DMS53 (cell line): Measurements from ENCODE around the gene ZNF83.
"Not testable (repeated sequence)": the region's sequence is repeated elsewhere in the genome, so short reads cannot be mapped to it uniquely, and the experiment has no call there.

Experiments
- DNase-seq: peaks from one replicate; lab custom pipeline; 2025; lab: John Stamatoyannopoulos, UW

Gene ZNF83

DNA sequence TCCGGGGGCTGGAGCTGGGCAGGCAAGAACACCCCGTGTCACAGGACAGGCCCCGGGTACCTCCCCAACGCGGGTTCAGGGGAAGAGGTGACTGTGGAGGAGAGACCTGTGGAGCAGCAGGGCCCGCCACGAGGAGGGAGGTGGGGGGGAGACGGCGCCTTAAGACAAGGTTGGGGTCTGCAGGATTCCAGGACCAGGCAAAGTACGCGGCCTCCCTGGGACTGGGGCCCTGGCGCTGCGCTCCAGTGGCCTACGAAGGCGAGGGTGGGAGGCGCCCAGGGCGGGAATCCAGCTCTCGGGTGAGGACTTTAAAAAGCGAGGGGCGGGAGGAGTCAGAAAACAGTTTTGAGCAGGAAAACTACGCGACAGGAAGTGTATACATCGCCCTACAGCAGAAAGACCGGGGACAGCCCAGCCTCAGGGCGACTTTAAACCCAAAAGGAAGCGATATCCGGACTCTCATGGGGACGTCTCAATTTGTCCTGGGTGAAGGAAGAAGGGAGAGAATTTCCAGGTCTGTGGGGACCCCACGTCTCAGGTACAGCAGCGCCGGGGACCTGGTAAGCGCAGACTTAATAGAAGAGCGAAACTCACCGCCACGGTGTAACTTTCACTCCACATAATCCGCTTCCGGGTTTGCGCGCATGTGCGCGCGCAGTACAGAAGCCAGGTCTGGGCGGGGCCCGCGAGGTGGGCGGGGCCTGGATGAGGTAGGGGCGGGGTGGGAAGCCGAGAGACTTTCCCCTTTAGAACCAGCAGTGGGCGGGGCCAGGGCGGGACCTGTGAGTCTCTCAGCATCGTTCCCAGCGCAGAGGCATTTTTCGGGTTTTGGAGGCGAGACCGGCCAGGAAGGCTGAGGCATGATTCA, at the start of gene ZNF83:
ZNF83 (minus strand) TSS at position 638 of the 868 bp plus-strand sequence.
- DNase-seq: peak; percentile 97

DNA sequence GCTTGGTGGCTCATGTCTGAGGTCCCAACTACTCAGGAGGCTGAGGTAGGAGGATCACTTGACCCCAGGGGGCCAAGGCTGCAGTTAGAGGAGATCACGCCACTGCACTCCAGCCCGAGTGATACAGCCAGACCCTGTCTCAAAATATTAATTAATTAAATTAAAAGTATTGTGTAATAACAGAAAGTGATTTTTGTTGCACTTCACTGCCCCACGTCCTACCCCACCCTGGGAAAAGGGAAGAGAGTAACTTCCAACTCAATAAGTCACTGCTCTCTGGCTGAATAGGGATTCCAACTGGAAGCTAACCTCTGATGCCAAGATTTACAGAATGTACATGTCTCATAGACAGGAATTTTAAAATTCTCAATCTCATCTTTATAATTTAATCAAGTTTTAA, 49.5 kb upstream of the ZNF83 start:
- no peak for DNase-seq

DNA sequence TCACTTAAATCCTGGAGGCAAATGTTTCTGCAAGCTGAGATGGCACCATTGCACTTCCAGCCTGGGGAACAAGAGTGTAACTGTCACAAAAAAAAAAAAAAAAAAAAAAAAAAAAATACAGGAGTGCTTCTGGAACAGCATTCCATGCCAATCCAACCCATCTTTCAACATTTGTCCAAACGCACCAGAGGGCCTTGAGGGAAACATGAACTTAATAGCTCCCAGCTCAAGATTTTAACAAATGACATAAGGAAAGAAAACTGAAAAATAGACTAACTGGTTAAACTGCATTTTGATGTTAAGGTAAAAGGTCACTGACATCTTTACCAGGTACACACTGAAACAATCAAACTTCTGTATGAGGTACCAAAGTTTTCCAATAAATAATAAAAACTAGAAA, 47.7 kb upstream of the ZNF83 start:
- DNase-seq: no peak

DNA sequence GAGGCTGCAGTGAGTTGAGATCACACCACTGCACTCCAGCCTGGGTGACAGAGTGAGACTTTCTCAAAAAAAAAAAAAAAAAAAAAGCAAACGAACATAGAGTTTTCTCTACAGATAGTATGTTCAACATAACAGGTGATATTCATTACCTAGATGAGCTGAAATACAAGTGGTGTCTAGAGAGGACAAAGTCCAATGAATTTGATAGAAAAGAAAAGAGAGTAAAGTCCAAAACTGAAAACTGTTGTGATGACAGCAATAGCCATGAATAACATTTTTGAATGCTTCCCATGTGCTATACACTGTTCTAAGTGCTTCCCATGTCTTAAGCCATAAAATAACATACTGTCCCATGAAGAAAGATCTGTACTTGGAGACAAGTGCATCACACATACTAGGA, 43.1 kb upstream of the ZNF83 start:
- peak; percentile 4 for DNase-seq

DNA sequence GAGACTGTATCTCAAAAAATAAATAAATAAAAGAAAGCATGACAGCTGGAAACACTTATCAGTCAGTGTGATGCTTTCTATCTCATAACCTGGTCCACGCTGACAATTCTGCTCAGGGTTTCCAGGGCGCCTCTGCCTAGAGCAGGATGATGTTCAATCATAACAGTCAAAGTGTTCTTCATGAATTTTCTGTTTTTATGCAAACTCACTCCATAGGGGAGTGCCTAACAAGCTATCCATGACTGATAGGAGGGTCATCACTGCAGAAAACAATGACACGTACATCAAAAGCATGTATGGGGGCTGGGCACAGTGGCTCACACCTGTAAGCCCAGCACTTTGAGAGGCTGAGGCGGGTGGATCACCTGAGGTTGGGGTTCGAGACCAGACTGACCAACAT, 41.4 kb upstream of the ZNF83 start:
- no peak for DNase-seq

DNA sequence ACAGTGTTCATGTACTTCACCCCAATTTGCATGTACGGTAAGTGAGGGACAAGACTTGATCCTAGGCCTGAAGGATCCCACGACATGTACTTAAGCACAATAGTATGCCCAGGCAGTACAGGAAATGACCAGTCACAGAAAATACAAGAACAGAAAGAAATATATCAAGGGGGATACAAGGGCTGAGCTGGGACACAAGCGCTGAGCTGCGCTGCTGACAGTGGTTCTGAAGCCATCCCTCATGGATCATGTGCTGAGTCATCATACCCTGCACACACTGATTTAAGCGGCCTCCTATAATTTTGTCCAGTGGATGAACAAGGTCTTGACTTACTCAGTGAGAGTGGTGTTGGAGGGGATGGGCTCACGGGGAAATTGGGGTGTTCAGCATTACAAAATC, 37.1 kb upstream of the ZNF83 start:
- not testable (repeated sequence) for DNase-seq

DNA sequence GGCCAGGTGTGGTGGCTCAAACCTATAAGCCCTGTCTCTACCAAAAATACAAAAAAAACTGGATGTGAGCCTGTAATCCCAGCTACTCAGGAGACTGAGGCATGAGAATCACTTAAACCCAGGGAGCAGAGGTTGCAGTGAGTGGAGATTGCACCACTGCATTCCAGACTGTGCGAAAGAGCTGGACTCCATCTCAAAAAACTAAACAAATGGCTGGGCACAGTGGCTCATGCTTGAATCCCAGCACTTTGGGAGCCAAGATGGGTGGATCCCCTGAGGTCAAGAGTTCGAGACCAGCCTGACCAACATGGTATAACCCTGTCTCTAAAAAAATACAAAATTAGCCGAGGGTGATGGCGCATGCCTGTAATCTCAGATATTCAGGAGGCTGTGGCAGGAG, 34.9 kb upstream of the ZNF83 start:
- no peak for DNase-seq

DNA sequence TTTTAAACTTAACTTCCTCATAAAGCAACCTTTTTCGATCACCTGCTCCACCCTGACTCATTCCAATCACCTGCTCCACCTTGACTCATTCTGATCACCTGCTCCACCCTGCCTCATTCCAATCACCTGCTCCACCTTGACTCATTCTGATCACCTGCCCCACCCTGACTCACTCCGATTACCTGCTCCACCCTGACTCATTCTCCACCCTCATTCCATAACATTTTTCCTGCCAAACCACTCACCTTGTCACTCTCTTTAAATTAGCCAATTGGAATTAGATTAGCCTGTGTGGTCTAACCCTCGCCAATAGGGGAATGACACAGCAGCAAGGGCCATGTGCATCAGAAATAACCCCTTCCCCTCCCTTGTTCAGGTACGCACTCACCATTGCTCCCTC, 31.9 kb upstream of the ZNF83 start:
- DNase-seq: peak; percentile 57

DNA sequence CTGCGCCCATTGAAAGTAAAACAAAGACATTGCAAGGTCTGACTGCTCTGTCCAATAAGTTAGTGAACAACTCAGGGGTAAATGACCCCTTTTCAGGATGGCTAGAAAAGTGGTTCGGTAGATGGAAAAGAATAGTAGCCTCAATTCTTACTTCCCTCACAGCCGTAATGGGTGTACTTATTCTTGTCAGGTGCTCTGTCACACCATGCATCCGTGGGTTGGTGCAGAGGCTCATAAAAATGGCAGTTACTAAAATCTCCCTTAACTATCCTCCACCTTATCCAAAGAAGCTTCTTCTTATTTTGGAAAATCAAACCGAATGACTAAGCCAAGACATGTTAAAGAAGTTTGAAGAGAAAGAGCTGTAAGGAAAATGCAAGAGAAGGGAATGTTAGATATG, 31.4 kb upstream of the ZNF83 start:
- no peak for DNase-seq

DNA sequence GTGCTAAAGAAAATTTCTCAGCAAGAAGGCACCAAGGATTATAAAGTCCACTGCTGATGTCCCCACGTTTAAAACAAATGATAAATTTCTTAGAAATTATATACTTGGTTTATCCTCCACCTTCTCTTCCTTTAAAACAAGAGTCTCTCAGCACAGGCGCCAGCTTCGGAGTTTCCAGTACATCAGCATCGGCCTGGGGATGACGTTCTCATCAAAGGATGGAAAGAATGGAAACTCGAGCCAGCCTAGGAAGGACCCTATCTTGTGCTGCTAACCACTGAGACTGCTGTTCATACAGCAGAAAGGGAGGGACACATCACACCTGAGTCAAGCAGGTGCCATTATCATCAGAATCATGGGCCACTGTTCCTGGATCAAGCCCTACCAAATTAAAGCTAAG, 29.8 kb upstream of the ZNF83 start:
- DNase-seq: no peak

DNA sequence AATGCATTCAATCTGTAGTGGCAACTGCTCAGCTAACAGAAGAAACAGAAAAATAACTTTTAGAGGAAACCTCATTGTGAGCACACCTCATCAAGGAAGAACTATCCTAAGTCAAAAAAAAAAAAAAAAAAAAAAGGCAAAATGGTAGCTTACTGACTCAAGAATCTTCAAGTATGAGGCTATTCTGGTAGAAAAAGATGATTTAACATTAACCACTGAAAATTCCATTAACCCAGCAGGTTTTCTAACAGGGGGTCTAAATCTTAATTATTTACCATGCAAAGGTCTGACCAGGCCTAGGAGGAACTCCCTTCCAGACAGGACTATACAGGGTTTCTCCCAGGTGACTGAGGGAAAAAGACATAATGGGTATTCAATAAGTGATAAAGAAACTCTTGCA, 28.4 kb upstream of the ZNF83 start:
- DNase-seq: no peak

DNA sequence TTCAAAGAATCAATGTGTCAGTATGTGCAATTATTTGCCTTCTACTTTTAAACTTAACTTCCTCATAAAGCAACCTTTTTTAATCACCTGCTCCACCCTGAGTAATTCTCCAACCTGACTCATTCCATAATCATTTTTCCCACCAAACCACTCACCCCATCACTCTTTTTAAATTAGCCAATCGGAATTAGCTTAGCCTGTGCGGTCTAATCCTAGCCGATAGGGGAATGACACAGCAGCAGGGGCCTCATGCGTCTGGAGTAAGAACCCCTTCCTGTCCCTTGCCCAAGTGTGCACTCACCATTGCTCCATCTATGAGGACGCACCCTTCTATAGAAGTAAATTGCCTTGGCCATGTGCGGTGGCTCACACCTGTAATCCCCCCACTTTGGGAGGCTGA, 27.4 kb upstream of the ZNF83 start:
- no peak for DNase-seq

DNA sequence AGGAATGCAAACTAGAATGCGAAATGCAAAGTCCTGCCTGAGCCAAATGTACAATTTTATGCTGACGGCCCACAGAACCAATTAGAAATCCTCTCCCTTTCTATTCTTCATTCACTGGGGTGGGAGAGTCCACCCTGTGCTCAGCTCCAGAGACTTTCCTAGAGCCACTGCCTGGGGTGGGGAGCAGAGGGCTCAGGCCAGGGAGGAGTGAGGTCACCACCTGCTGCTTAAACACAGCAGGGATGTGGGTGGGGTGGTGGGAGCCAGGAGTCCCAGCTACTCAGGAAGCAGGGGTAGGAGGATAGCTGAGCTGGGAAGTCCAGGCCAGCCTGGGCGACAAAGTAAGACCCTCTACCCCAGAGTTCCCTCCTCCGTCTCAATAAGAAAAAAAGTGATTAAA, 26.9 kb upstream of the ZNF83 start:
- no peak for DNase-seq

DNA sequence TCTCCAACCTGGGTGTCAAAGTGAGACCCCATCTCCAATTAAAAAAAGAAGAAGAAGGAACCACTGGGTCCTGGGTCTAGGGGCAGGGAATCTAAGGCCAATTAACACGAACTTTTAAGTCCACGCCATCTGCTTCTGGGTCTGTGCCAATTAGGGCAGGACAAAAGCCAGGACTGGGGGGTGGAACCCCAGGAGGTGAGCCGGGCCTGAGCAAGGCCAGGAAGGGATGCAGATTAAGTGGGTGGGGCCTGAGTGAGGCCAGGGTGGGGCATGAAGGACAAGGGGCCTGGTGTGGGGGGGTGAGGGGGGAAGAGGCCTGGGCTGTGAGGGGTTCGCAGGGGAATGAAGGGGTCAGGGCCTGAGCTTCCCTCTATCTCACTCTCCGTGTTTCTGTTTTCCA, 26.3 kb upstream of the ZNF83 start:
- DNase-seq: no peak

DNA sequence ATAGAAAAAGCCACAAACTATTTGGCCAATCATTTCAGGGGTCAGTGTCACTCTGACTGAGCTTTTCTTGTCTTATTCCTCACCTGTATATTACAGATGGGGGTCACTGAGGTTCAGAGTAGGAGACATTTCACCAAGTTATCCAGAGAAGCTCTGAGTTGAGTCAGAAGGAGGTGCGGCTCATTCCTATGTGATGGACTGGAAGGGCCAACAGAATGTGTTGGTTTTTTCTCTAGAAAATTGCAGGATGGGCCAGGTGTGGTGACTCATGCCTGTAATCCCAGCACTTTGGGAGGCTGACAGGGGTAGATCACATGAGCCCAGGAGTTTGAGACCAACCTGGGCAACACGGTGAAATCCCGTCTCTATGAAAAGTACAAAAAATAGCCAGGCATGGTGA, 24.5 kb upstream of the ZNF83 start:
- peak; percentile 40 for DNase-seq

DNA sequence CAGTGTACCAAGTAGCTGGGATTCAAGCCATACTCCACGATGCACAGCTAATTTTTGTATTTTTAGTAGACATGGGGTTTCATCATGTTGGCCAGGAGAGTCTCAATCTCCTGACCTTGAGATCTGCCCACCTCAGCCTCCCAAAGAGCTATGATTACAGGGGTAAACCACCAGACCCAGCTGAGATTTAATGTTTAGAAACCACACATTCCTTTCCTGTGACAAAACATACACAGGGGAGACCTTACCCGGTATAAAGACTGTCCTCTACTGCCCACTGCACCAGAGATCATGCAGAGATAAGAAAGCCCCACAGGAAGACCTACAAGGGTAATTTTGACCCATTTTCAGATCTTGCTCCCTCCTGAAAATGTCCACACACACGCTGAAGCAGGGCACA, 22.8 kb upstream of the ZNF83 start:
- no peak for DNase-seq

DNA sequence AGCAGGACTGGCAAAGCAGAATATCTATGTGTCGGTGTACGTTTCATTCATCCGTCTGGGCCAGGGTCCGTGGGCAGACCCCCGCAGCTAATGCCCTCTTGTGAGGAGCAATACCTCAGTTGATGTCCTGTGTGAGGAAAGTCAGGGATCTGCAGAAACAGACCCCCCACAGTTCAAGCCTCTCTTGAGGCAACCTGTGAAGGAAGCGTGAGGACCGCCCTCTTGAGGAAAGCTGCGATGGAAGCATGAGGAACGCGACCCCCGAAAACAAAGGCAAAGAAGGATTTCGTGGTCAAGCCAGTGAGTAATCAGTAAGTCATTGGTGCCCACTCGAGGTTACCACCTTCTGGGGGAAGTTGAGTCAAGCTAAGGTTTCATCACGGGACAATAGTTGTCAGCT, 20.9 kb upstream of the ZNF83 start:
- no peak for DNase-seq

DNA sequence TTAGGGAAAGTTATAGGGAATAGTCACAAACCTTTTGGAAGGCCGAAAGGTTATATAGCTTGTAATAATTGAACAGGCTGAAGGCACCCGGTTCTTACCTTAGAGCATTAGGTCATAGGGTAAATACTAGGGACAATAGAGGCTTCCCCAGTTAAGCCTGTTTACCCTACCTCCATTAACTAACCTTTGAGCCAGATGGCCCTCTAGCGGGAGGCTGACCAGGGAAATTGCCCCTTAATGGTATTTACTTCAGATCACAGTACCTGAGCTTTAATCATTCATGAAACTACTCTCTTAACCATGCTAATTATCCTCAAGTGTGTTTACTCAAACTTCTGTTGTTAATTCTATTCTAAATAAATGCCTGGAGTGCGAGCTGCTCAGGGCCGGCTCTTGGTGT, 20.4 kb upstream of the ZNF83 start:
- DNase-seq: peak; percentile 94

DNA sequence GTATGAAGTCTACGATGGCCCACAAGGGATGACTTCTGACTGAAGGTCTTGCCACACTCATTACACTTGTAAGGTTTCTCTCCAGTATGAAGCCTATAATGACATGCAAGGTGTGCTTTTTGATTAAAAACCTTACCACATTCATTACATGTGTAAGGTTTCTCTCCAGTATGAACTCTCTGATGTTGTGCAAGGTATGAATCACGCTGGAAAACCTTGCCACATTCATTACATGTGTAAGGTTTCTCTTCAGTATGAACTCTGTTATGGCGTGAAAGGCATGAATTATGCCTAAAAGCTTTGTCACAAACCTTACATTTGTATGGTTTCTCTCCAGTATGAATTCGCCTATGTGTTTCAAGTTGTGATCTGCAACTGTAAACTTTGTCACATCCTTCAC, 15.0 kb upstream of the ZNF83 start:
- no peak for DNase-seq

DNA sequence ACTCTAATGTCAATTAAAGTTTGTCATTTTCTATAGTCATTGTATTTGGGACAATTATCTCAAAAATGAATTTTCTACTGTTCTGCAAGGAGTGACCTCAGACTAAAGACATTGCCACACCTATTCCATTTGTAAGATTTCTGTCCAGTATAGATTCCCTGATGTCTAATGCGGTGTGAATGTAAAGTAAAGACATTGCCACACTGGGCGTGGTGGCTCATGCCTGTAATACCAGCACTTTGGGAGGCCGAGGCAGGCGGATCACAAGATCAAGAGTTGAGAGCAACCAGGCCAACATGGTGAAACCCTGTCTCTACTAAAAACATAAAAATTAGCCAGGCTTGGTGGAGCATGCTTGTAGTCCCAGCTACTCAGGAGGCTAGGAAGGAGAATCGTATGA, 13.8 kb upstream of the ZNF83 start:
- no peak for DNase-seq

DNA sequence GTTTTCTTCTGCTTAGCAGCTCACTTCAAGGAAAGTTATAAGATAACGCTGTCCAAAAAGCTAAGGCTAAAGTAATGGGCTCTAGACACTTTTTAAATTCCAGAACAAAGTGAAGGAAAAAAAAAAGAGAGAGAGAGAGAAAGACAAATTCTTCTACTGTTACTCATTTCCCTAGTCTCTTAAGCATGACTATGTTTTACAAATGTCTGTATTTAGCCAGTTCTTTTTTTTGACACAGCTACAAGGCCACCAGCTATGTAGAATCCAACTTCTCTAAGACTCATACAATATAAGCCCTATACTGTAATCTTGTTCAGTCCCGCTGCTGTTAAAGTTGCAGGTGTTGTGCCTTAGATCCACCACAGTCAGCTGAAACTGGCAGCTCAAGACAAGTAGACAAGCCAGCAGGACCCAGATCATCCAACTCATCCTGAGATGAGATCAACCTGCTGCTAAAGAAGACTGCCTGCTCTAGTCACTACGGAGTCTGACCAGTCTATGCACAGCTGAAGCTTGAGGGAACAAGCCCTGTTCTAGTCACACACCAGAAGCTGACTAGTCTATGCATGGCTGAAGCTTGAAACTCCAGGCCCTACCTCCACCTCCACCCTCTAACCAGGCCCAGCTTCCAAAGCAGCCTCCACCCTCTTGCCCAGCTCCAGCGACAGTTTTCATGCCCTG, 10.3 kb upstream of the ZNF83 start:
- DNase-seq: no peak

DNA sequence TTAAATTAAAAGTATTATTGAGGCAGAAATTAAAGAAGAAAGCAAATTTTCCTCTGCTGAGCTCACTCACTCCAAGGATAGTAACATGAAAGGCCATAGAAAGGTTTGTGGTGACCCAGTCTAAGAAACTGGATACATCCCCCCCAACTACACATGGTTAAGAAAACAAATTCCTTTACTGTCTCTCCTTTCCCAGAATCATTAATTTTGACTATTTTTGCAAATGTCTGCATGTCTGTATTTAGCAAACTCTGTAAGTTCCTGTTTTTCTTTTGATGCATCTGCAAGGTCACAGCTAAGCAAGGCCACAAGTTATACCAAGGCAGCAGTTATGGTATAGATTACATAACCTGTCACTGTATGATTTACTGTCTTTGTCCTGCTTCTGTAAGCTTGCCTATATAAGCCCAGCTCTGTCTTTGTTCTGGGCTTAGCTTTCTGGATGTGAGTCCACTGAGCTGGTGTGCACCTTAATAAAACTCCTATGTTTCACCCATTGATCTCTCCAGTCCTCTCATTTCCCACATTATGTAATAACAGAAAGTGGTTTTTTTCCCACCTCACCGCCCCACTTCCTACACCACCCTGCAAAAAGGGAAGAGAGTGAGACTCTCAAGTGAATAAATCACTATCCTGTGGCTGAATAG, 8.5 kb upstream of the ZNF83 start:
- DNase-seq: peak; percentile 23

DNA sequence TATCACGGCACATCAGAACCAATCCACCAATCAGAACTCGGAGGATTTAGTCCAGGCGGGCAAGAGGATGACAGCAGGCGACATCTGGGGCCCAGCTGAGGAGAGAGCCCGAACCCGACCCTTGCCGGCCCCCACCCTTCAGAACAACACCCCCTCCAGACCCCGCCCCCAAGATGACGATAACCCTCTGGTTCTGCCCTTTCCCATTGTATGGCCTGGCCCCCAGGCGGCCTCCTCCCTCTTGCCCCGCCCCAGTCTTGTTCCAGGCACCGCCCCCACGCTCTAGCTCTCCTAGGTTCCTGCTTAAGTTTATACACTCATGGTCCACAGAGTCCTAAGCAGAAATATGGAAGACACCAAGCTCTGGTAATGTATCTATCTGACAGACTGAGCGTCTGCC, 2.8 kb upstream of the ZNF83 start:
- peak; percentile 9 for DNase-seq
